ENCODE measurements around the gene IGFALS. TPM values are rescaled to one million over a fixed set of nuclear protein-coding genes. Genes with fewer than 3 reads are reported as not detected.
A peak's percentile ranks its signal among the peaks of the same experiment; 100 is the strongest.

IGFALS gene
- total and polyA plus RNA-seq, 2 of the 4 experiments (the other 2 are of a cell fraction), result not detected

- ATAC-seq (ENCODE audit: low read depth) (no peak), DNase-seq (no peak)
- Histone ChIP-seq H3K9me1 (ENCODE audit: insufficient read depth, low read length) (0 out of 2 replicates have a peak, but pooled peaks cover 3% of the 10 kb centered on the region), H2AFZ (replicated peaks; ENCODE audit: low read length, poor library complexity) (no peak overlapping the region), H3K4ac (ENCODE audit: low read depth, low read length) (no peak overlapping the region), H4K5ac (ENCODE audit: low read depth, low read length) (no peak overlapping the region), H4K20me1 (ENCODE audit: insufficient read depth, low read length) (peaks cover 25% of the 10 kb centered on the region), H3K4me1 (ENCODE audit: control insufficient read depth, insufficient read depth, low read length) (peaks cover 13% of the 10 kb centered on the region), H3K14ac (replicated peaks; ENCODE audit: low read depth, low read length) (no peak overlapping the region), H3K27ac (ENCODE audit: insufficient read depth, low read length) (no peak overlapping the region), H3K23ac (ENCODE audit: low read depth, low read length) (no peak overlapping the region), H4K8ac (ENCODE audit: low read depth in 2 of 2, low read length in 2 of 2) (no peak overlapping the region), H4K91ac (ENCODE audit: insufficient read depth, low read depth, low read length) (no peak overlapping the region), H3K18ac (ENCODE audit: low read depth, low read length) (no peak overlapping the region), H2AK5ac (ENCODE audit: low read depth, low read length) (no peak overlapping the region), H2BK15ac (ENCODE audit: low read depth, low read length) (no peak overlapping the region), H3K9ac (ENCODE audit: low read depth, low read length) (no peak overlapping the region), H2BK20ac (ENCODE audit: low read depth, low read length) (no peak overlapping the region), H2BK5ac (ENCODE audit: low read depth, low read length, poor library complexity, severe bottlenecking) (no peak overlapping the region), H3K9me3 (ENCODE audit: control insufficient read depth, insufficient read depth, low read length) (no peaks in the 10 kb centered on the region), H3K36me3 (ENCODE audit: control insufficient read depth, insufficient read depth, low read length) (peaks cover 28% of the 10 kb centered on the region; the same call in 1 of the 2 replicates), H3K4me3 (ENCODE audit: insufficient read depth, low read depth, low read length) (no peak overlapping the region), H3K27me3 (ENCODE audit: control insufficient read depth, insufficient read depth, low read length) (no peaks in the 10 kb centered on the region), H3K4me2 (ENCODE audit: low read depth, low read length) (no peak overlapping the region), H3K79me1 (ENCODE audit: low read depth in 1 of 2, low read length in 2 of 2) (peaks cover 12 to 63% of the 10 kb centered on the region in 2 experiments), H3K56ac (ENCODE audit: extremely low read depth, insufficient read depth, low read length) (no peak overlapping the region), H2AK9ac (replicated peaks; ENCODE audit: low read depth, low read length, poor library complexity) (peak overlapping the region; percentile 65), H2BK120ac (ENCODE audit: low read depth, low read length) (no peak overlapping the region)
- no TSS peak for BruUV-seq (replicated peaks)
- intact Hi-C loops (cut with micrococcal nuclease) (no loop called here), in situ Hi-C loops (cut with MboI; ENCODE audit: low sequenced_read_pairs) (no loop called here), dilution Hi-C loops (cut with HindIII; ENCODE audit: low sequenced_read_pairs, unreplicated experiment) (no loop called here)
- WGBS, 2 experiments (ENCODE audit: extremely low coverage in 2 of 2, insufficient read length in 1 of 2), result 94% methylated on average over 26 of the region's 30 CpGs; no CpG with 5 or more reads in 1 of the 2 experiments
- ChIA-PET POLR2A (ENCODE audit: unreplicated experiment) (no interaction called here), CTCF (no interaction called here)
- TF ChIP-seq ELK1 (IDR thresholded peaks at IDR 0.05; ENCODE audit: borderline replicate concordance, low read depth, low read length) (no peak), RAD21 (IDR thresholded peaks at IDR 0.05; ENCODE audit: low read length) (no peak), MAZ (IDR thresholded peaks at IDR 0.05; ENCODE audit: borderline replicate concordance, low read depth, low read length) (no peak), CTCF (conservative IDR thresholded peaks at IDR 0.05; ENCODE audit: low read depth, low read length) (no peak), NFE2L2 (IDR thresholded peaks at IDR 0.05; ENCODE audit: low read depth, low read length) (no peak), CEBPB (IDR thresholded peaks at IDR 0.05; ENCODE audit: low read depth, low read length) (no peak), FOS (IDR thresholded peaks at IDR 0.05; ENCODE audit: low read depth, low read length) (no peak), USF2 (IDR thresholded peaks at IDR 0.05; ENCODE audit: low read depth, low read length) (no peak), BHLHE40 (IDR thresholded peaks at IDR 0.05; ENCODE audit: low read depth, low read length) (no peak), MAFK (IDR thresholded peaks at IDR 0.05; ENCODE audit: low read depth, low read length) (no peak), CHD1 (IDR thresholded peaks at IDR 0.05; ENCODE audit: low read depth, low read length) (no peak), POLR2A (IDR thresholded peaks at IDR 0.05; ENCODE audit: low read depth, low read length) (no peak), SMC3 (IDR thresholded peaks at IDR 0.05; ENCODE audit: low read depth, low read length) (no peak), RFX5 (IDR thresholded peaks at IDR 0.05; ENCODE audit: low read depth, low read length) (no peak), MXI1 (IDR thresholded peaks at IDR 0.05; ENCODE audit: borderline replicate concordance, low read depth, low read length) (no peak)
Measured at GRCh38 chr16:1775006-1775845, 18.3 kb downstream of the IGFALS start.
